Type B pancreatic cell (in vitro differentiated cells): Measurements from ENCODE around the gene TXNRD1. TPM values are rescaled to one million over a fixed set of nuclear protein-coding genes. Genes with fewer than 3 reads are reported as not detected.
A peak's percentile ranks its signal among the peaks of the same experiment; 100 is the strongest.

Source experiments
- DNase-seq: peaks from one replicate; pipeline ENCODE4 v3.0.0; 2021; ENCODE audit warnings: mixed read lengths; ENCODE audit not compliant: unreplicated experiment; ENCODE audit errors: extremely low spot score
- H3K27ac Mint-ChIP-seq: 2 replicates; pipeline ENCODE4 v1.8.0; 2021; ENCODE audit warnings: mild to moderate bottlenecking, mixed read lengths
- H3K27me3 Mint-ChIP-seq: 2 replicates; pipeline ENCODE4 v1.8.0; 2021; ENCODE audit warnings: mixed read lengths
- H3K36me3 Mint-ChIP-seq: 2 replicates; pipeline ENCODE4 v1.8.0; 2021; ENCODE audit warnings: mixed read lengths
- H3K4me1 Mint-ChIP-seq: one replicate; pipeline ENCODE4 v1.8.0; 2021; ENCODE audit warnings: mixed read lengths; ENCODE audit not compliant: unreplicated experiment
- H3K4me3 Mint-ChIP-seq: 2 replicates; pipeline ENCODE4 v1.8.0; 2021; ENCODE audit warnings: mild to moderate bottlenecking, mixed read lengths
- H3K9me3 Mint-ChIP-seq: 2 replicates; pipeline ENCODE4 v1.8.0; 2021; ENCODE audit warnings: mixed read lengths
- CTCF ChIP-seq: fragments of 200-600 bp; sonication (generic); conservative IDR thresholded peaks from 2 replicates; pipeline ENCODE4 v1.5.0; 2021; ENCODE audit warnings: antibody characterized with exemption, mild to moderate bottlenecking
- total RNA-seq: library from RNA; stranded (reverse); gene quantifications from 2 replicates; pipeline ENCODE4 v1.2.1, GENCODE V29; 2021; ENCODE audit warnings: low replicate concordance

Gene TXNRD1
- total RNA-seq, 1 donor from 2014 or later = 94.7 TPM

- Mint-ChIP-seq H3K27ac (peak overlapping the region; percentile 89), H3K4me1 (peaks cover 22% of the 10 kb centered on the region), H3K36me3 (peaks cover 57% of the 10 kb centered on the region), H3K27me3 (no peaks in the 10 kb centered on the region), H3K9me3 (no peaks in the 10 kb centered on the region), H3K4me3 (peak overlapping the region; percentile 63)
- DNase-seq = no peak
- no peak for TF ChIP-seq CTCF
Measured at GRCh38 chr12:104296718-104297117, 81.1 kb downstream of the TXNRD1 start.

- H3K27ac Mint-ChIP-seq = peak overlapping the region; percentile 86
- H3K27me3 Mint-ChIP-seq = no peaks in the 10 kb centered on the region
- DNase-seq = no peak
- peaks cover 23% of the 10 kb centered on the region for H3K4me1 Mint-ChIP-seq
- H3K4me3 Mint-ChIP-seq = peak overlapping the region; percentile 11
- TF ChIP-seq CTCF = no peak
- H3K9me3 Mint-ChIP-seq = no peaks in the 10 kb centered on the region
- H3K36me3 Mint-ChIP-seq = peaks cover 53% of the 10 kb centered on the region
Measured at GRCh38 chr12:104297477-104298113, 82.0 kb downstream of the TXNRD1 start.

- TF ChIP-seq CTCF = no peak
- DNase-seq = no peak
- Mint-ChIP-seq H3K4me3 (no peak overlapping the region), H3K27me3 (no peaks in the 10 kb centered on the region), H3K27ac (peak overlapping the region; percentile 50), H3K9me3 (peaks cover 4% of the 10 kb centered on the region), H3K36me3 (peaks cover 58% of the 10 kb centered on the region), H3K4me1 (peaks cover 42% of the 10 kb centered on the region)
Measured at GRCh38 chr12:104299842-104300481, 84.4 kb downstream of the TXNRD1 start.

- Mint-ChIP-seq H3K27ac (peak within 1 kb of the TSS; percentile 68), H3K4me1 (peaks cover 29% of the 10 kb centered on the region), H3K4me3 (peak within 1 kb of the TSS; percentile 87), H3K27me3 (no peaks in the 10 kb centered on the region), H3K9me3 (peaks cover 4% of the 10 kb centered on the region), H3K36me3 (peaks cover 54% of the 10 kb centered on the region)
- DNase-seq = peak; percentile 89
- TF ChIP-seq CTCF = no peak
Measured at GRCh38 chr12:104303538-104304151, 88.1 kb downstream of the TXNRD1 start, which contains the start of gene EID3. EID3 (plus strand) TSS chr12:104303739; CDS start chr12:104303935, 196 bp downstream.

GRCh38 chr12:104304261-104305009 is 88.9 kb downstream of the TXNRD1 start:
- Mint-ChIP-seq H3K27ac (peak overlapping the region; percentile 68), H3K4me1 (peaks cover 33% of the 10 kb centered on the region), H3K36me3 (peaks cover 54% of the 10 kb centered on the region), H3K27me3 (no peaks in the 10 kb centered on the region), H3K9me3 (peaks cover 4% of the 10 kb centered on the region), H3K4me3 (peak overlapping the region; percentile 87)
- no peak for DNase-seq
- TF ChIP-seq CTCF = no peak
